Activated CD8-positive, alpha-beta memory T cell treated with anti-CD3 and anti-CD28 coated beads, Interleukin-2, amount 50 U/mL, for 4 hours (primary cell): ENCODE data around the gene OGDHL.
"Not testable (repeated sequence)": the region's sequence is repeated elsewhere in the genome, so short reads cannot be mapped to it uniquely, and the experiment has no call there.

Experiments
- DNase-seq: peaks from one replicate; pipeline ENCODE4 v3.0.0-alpha.2; 2020

The OGDHL gene

GRCh38 chr10:49754951-49755350, 7.2 kb downstream of the OGDHL start:
- not testable (repeated sequence) for DNase-seq

- no peak for DNase-seq
Measured at GRCh38 chr10:49752584-49752983, 9.5 kb downstream of the OGDHL start.

GRCh38 chr10:49751636-49752510, 10.2 kb downstream of the OGDHL start:
- DNase-seq = no peak

- no peak for DNase-seq
Measured at GRCh38 chr10:49751216-49751615, 10.9 kb downstream of the OGDHL start.

- no peak for DNase-seq
Measured at GRCh38 chr10:49750546-49750945, 11.6 kb downstream of the OGDHL start.

GRCh38 chr10:49749556-49750491, 12.3 kb downstream of the OGDHL start:
- DNase-seq = no peak

- no peak for DNase-seq
Measured at GRCh38 chr10:49749144-49749543, 13.0 kb downstream of the OGDHL start.

GRCh38 chr10:49748006-49748405, 14.1 kb downstream of the OGDHL start:
- DNase-seq = no peak

GRCh38 chr10:49747303-49747646, 14.8 kb downstream of the OGDHL start:
- no peak for DNase-seq

- no peak for DNase-seq
Measured at GRCh38 chr10:49746626-49747302, 15.4 kb downstream of the OGDHL start.

- no peak for DNase-seq
Measured at GRCh38 chr10:49745756-49746155, 16.4 kb downstream of the OGDHL start.

- no peak for DNase-seq
Measured at GRCh38 chr10:49744924-49745605, 17.1 kb downstream of the OGDHL start.

GRCh38 chr10:49744091-49744685, 17.9 kb downstream of the OGDHL start:
- no peak for DNase-seq

- no peak for DNase-seq
Measured at GRCh38 chr10:49743464-49744075, 18.6 kb downstream of the OGDHL start.

- DNase-seq = no peak
Measured at GRCh38 chr10:49742683-49743463, 19.2 kb downstream of the OGDHL start.

GRCh38 chr10:49741108-49741995, 20.8 kb downstream of the OGDHL start:
- DNase-seq = no peak

GRCh38 chr10:49740346-49741107, 21.6 kb downstream of the OGDHL start:
- no peak for DNase-seq

GRCh38 chr10:49739426-49739825, 22.7 kb downstream of the OGDHL start:
- no peak for DNase-seq
